ENCODE measurements around the gene NDOR1.
A peak's percentile ranks its signal among the peaks of the same experiment; 100 is the strongest.

The NDOR1 gene

GRCh38 chr9:137184881-137185660 is 20.4 kb upstream of the NDOR1 start:
- Histone ChIP-seq H3K27me3 (ENCODE audit: control insufficient read depth, insufficient read depth, low read length) (no peaks in the 10 kb centered on the region), H3K9ac (no peak overlapping the region), H3K27ac (no peak overlapping the region), H3K79me2 (peaks cover 4% of the 10 kb centered on the region), H3K36me3 (ENCODE audit: control insufficient read depth, insufficient read depth, low read length) (no peaks in the 10 kb centered on the region), H3K4me1 (peaks cover 8% of the 10 kb centered on the region), H3K4me3 (ENCODE audit: low read depth, low read length) (no peak overlapping the region), H3K4me2 (ENCODE audit: low read length) (no peak overlapping the region), H2AFZ (no peak overlapping the region), H3K9me3 (ENCODE audit: control insufficient read depth, low read length) (no peaks in the 10 kb centered on the region)
- TF ChIP-seq, protein P1, sequence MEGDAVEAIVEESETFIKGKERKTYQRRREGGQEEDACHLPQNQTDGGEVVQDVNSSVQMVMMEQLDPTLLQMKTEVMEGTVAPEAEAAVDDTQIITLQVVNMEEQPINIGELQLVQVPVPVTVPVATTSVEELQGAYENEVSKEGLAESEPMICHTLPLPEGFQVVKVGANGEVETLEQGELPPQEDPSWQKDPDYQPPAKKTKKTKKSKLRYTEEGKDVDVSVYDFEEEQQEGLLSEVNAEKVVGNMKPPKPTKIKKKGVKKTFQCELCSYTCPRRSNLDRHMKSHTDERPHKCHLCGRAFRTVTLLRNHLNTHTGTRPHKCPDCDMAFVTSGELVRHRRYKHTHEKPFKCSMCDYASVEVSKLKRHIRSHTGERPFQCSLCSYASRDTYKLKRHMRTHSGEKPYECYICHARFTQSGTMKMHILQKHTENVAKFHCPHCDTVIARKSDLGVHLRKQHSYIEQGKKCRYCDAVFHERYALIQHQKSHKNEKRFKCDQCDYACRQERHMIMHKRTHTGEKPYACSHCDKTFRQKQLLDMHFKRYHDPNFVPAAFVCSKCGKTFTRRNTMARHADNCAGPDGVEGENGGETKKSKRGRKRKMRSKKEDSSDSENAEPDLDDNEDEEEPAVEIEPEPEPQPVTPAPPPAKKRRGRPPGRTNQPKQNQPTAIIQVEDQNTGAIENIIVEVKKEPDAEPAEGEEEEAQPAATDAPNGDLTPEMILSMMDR (IDR thresholded peaks at IDR 0.05), result no peak

DNA sequence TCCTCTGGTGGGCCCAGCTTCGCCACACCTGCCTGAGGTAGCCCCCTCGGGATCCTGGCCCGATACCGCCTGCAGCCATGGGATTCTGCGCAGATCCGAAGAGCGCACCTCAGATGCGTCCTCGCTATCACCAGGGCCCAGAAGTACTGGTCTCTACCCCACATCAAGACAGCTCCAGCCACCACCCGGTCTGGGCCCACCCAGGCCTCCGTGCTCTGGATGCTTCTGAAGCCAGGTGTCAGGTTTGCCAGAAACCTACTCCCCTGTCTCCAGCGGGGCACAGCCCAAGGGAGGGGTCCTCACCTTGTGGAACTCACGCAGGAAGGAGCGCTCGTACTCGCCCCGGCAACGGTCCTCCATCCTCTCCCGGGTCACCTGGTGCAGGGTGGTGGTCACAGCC is 19.6 kb upstream of the NDOR1 start:
- Histone ChIP-seq H3K79me2 (peaks cover 4% of the 10 kb centered on the region), H3K4me2 (ENCODE audit: low read length) (no peak overlapping the region), H2AFZ (no peak overlapping the region), H3K4me1 (peaks cover 8% of the 10 kb centered on the region), H3K9ac (no peak overlapping the region), H3K27me3 (ENCODE audit: control insufficient read depth, insufficient read depth, low read length) (no peaks in the 10 kb centered on the region), H3K27ac (no peak overlapping the region), H3K36me3 (ENCODE audit: control insufficient read depth, insufficient read depth, low read length) (no peaks in the 10 kb centered on the region), H3K9me3 (ENCODE audit: control insufficient read depth, low read length) (no peaks in the 10 kb centered on the region), H3K4me3 (ENCODE audit: low read depth, low read length) (no peak overlapping the region)
- TF ChIP-seq, protein P1 (IDR thresholded peaks at IDR 0.05), result no peak

DNA sequence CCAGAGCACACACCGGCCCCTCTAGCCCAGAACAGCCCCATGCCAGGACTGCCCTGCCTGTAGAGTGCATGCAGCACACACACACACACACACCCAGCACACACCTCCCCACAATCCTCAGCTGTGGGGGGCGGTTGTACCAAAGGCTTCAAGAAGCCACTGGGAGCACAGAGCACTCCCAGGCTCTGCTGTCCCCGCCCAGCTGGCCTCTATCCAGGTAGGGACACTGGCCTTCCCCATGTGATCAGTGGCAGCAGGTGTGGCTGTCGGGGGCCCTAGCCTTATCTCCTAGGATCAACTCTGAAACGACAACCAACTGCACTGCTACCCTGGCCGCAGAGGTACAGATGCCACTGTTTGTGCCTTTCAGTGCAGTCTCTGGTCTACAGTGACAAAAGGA is 19.1 kb upstream of the NDOR1 start:
- TF ChIP-seq, protein P1 (IDR thresholded peaks at IDR 0.05), result no peak
- no peaks in the 10 kb centered on the region for H3K27me3 ChIP-seq (ENCODE audit: control insufficient read depth, insufficient read depth, low read length)
- H3K79me2 ChIP-seq, result peaks cover 4% of the 10 kb centered on the region
- peaks cover 8% of the 10 kb centered on the region for H3K4me1 ChIP-seq
- H3K4me3 ChIP-seq (ENCODE audit: low read depth, low read length), result no peak overlapping the region
- H3K9ac ChIP-seq, result no peak overlapping the region
- H2AFZ ChIP-seq, result no peak overlapping the region
- no peaks in the 10 kb centered on the region for H3K36me3 ChIP-seq (ENCODE audit: control insufficient read depth, insufficient read depth, low read length)
- H3K27ac ChIP-seq, result no peak overlapping the region
- peak overlapping the region; percentile 99 for H3K4me2 ChIP-seq (ENCODE audit: low read length)
- no peaks in the 10 kb centered on the region for H3K9me3 ChIP-seq (ENCODE audit: control insufficient read depth, low read length)

DNA sequence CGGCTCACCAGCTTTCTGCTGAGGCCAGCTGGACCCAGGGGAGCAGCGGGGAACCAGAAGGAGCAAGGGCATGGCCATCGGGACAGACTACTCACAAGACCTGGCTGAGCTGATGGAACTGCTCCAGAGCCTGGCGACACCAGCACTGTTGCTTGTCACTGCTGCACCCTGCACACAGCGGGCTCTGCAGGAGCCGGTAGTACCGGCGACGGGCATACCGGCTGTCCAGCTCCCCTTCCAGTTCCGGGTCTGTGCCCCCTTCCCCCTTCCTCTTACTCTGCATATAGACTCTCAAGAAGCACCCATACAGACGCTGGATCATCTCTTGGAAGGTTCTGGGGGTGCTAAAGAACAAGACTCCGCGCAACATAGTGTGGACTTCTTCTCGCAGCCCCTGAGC is 18.1 kb upstream of the NDOR1 start:
- H3K27me3 ChIP-seq (ENCODE audit: control insufficient read depth, insufficient read depth, low read length), result no peaks in the 10 kb centered on the region
- H3K4me1 ChIP-seq, result peaks cover 8% of the 10 kb centered on the region
- H2AFZ ChIP-seq, result no peak overlapping the region
- H3K9me3 ChIP-seq (ENCODE audit: control insufficient read depth, low read length), result no peaks in the 10 kb centered on the region
- no peak overlapping the region for H3K27ac ChIP-seq
- no peaks in the 10 kb centered on the region for H3K36me3 ChIP-seq (ENCODE audit: control insufficient read depth, insufficient read depth, low read length)
- no peak overlapping the region for H3K9ac ChIP-seq
- H3K4me2 ChIP-seq (ENCODE audit: low read length), result peak overlapping the region; percentile 99
- peak overlapping the region; percentile 97 for H3K4me3 ChIP-seq (ENCODE audit: low read depth, low read length)
- H3K79me2 ChIP-seq, result peaks cover 4% of the 10 kb centered on the region
- TF ChIP-seq, protein P1 (IDR thresholded peaks at IDR 0.05), result no peak

GRCh38 chr9:137188086-137188489 is 17.4 kb upstream of the NDOR1 start:
- peaks cover 8% of the 10 kb centered on the region for H3K4me1 ChIP-seq
- H3K4me2 ChIP-seq (ENCODE audit: low read length), result peak overlapping the region; percentile 99
- H2AFZ ChIP-seq, result peak overlapping the region; percentile 90
- peak overlapping the region; percentile 97 for H3K4me3 ChIP-seq (ENCODE audit: low read depth, low read length)
- peak overlapping the region; percentile 87 for H3K27ac ChIP-seq
- TF ChIP-seq, protein P1 (IDR thresholded peaks at IDR 0.05), result no peak
- peak overlapping the region; percentile 37 for H3K9ac ChIP-seq
- H3K27me3 ChIP-seq (ENCODE audit: control insufficient read depth, insufficient read depth, low read length), result no peaks in the 10 kb centered on the region
- peaks cover 4% of the 10 kb centered on the region for H3K79me2 ChIP-seq
- no peaks in the 10 kb centered on the region for H3K9me3 ChIP-seq (ENCODE audit: control insufficient read depth, low read length)
- no peaks in the 10 kb centered on the region for H3K36me3 ChIP-seq (ENCODE audit: control insufficient read depth, insufficient read depth, low read length)
